ENCODE results near the gene ARID1B. TPM values are rescaled to one million over a fixed set of nuclear protein-coding genes. Genes with fewer than 3 reads are reported as not detected.

The ARID1B gene
- total and polyA plus RNA-seq, 2 of the 4 experiments (the other 2 are of a cell fraction), result 14.5 to 20.1 TPM

GRCh38 chr6:157145656-157146285 lies 368.6 kb downstream of the ARID1B start:
- in situ Hi-C loops (cut with MboI; ENCODE audit: low sequenced_read_pairs), result no loop called here
- Histone ChIP-seq H4K8ac (ENCODE audit: low read depth in 2 of 2, low read length in 2 of 2) (no peak overlapping the region), H3K23ac (ENCODE audit: low read depth, low read length) (peak overlapping the region; percentile 42; the same call in 1 of the 2 replicates), H2BK5ac (ENCODE audit: low read depth, low read length, poor library complexity, severe bottlenecking) (peak overlapping the region; percentile 33), H3K14ac (replicated peaks; ENCODE audit: low read depth, low read length) (0 out of 2 replicates have a peak overlapping the region, but pooled peaks have one; percentile 18), H3K18ac (ENCODE audit: low read depth, low read length) (peak overlapping the region; percentile 21; the same call in 1 of the 2 replicates), H3K27ac (ENCODE audit: insufficient read depth, low read length) (peak overlapping the region; percentile 26; the same call in 1 of the 2 replicates), H4K5ac (ENCODE audit: low read depth, low read length) (peak overlapping the region; percentile 22), H3K4me2 (ENCODE audit: low read depth, low read length) (no peak overlapping the region), H2AFZ (replicated peaks; ENCODE audit: low read length, poor library complexity) (no peak overlapping the region), H3K79me1 (ENCODE audit: low read depth in 1 of 2, low read length in 2 of 2) (peaks cover 7 to 23% of the 10 kb centered on the region in 2 experiments), H3K4ac (ENCODE audit: low read depth, low read length) (peak overlapping the region; percentile 55), H2BK15ac (ENCODE audit: low read depth, low read length) (peak overlapping the region; percentile 22; the same call in 1 of the 3 replicates), H3K4me1 (ENCODE audit: control insufficient read depth, insufficient read depth, low read length) (peaks cover 39% of the 10 kb centered on the region), H4K91ac (ENCODE audit: insufficient read depth, low read depth, low read length) (peak overlapping the region; percentile 44; the same call in 1 of the 2 replicates), H2AK5ac (ENCODE audit: low read depth, low read length) (0 out of 2 replicates have a peak overlapping the region, but pooled peaks have one; percentile 82), H3K9ac (ENCODE audit: low read depth, low read length) (no peak overlapping the region), H3K9me3 (ENCODE audit: control insufficient read depth, insufficient read depth, low read length) (no peaks in the 10 kb centered on the region), H3K36me3 (ENCODE audit: control insufficient read depth, insufficient read depth, low read length) (peaks cover 6% of the 10 kb centered on the region), H4K20me1 (ENCODE audit: insufficient read depth, low read length) (no peaks in the 10 kb centered on the region; the same call in 1 of the 2 replicates), H3K56ac (ENCODE audit: extremely low read depth, insufficient read depth, low read length) (no peak overlapping the region), H3K27me3 (ENCODE audit: control insufficient read depth, insufficient read depth, low read length) (no peaks in the 10 kb centered on the region), H2BK120ac (ENCODE audit: low read depth, low read length) (peak overlapping the region; percentile 7; the same call in 1 of the 2 replicates), H3K4me3 (ENCODE audit: insufficient read depth, low read depth, low read length) (no peak overlapping the region), H2BK20ac (ENCODE audit: low read depth, low read length) (no peak overlapping the region), H3K9me1 (ENCODE audit: insufficient read depth, low read length) (peaks cover 25% of the 10 kb centered on the region), H2AK9ac (replicated peaks; ENCODE audit: low read depth, low read length, poor library complexity) (no peak overlapping the region)
- POLR2A ChIA-PET (ENCODE audit: unreplicated experiment), result no interaction called here
- no TSS peak for BruUV-seq (replicated peaks)
- dilution Hi-C loops (cut with HindIII; ENCODE audit: low sequenced_read_pairs, unreplicated experiment), result no loop called here
- TF ChIP-seq BHLHE40 (IDR thresholded peaks at IDR 0.05; ENCODE audit: low read depth, low read length), result no peak
- no peak for TF ChIP-seq MAZ (IDR thresholded peaks at IDR 0.05; ENCODE audit: borderline replicate concordance, low read depth, low read length)
- peak; percentile 79 for TF ChIP-seq USF2 (IDR thresholded peaks at IDR 0.05; ENCODE audit: low read depth, low read length)
- ATAC-seq (ENCODE audit: low read depth) (no peak), DNase-seq (peak; percentile 50)
- CTCF ChIA-PET, result no interaction called here
- WGBS, 2 experiments (ENCODE audit: extremely low coverage in 2 of 2, insufficient read length in 1 of 2), result no CpG with 5 or more reads among the region's 6 CpGs
- intact Hi-C loops (cut with micrococcal nuclease), result no loop called here

All from IMR-90 (cell line).